ENCODE measurements around the gene SYCE3.
A peak's percentile ranks its signal among the peaks of the same experiment; 100 is the strongest.

SYCE3 gene

DNA sequence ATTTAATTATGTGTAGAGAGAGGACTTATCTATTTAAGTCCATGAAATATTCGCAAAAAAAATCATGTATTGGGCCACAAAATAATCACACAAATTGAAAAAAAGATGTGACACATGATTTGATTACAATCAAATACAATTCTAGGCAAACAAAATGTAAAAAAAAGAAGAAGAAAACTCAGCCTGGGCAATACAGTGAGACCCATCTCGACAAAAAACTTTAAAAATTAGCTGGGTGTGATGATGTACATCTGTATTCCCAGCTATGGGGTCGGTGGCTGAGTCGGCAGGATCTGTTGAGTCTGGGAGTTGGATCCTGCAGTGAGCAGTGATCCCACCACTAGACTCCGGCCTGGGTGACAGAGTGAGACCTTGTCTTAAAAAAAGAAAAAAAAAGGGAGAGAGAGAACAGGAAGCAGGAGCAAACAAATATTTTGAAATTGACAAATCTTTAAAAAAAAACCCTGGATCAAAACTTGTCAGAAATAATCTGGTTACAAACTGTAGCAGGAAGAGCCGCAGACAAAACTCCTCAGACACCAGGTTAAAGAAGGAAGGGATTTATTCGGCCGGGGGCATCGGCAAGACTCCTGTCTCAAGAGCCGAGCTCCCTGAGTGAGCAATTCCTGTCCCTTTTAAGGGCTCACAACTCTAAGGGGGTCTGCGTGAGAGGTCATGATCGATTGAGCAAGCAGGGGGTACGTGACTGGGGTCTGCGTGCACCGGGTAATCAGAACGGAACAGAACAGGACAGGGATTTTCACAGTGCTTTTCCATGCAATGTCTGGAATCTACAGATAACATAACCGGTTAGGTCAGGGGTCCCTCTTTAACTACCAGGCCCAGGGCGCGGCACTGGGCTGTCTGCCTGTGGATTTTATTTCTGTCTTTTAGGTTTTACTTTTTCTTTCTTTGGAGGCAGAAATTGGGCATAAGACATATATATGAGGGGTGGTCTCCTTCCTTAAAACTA, 29.6 kb downstream of the SYCE3 start:
- DNase-seq (ENCODE audit: extremely low read depth in 1 of 2, low read depth in 1 of 2), result no peak

GRCh38 chr22:50531962-50532674, 30.6 kb downstream of the SYCE3 start:
- DNase-seq (ENCODE audit: extremely low read depth in 1 of 2, low read depth in 1 of 2), result no peak

DNA sequence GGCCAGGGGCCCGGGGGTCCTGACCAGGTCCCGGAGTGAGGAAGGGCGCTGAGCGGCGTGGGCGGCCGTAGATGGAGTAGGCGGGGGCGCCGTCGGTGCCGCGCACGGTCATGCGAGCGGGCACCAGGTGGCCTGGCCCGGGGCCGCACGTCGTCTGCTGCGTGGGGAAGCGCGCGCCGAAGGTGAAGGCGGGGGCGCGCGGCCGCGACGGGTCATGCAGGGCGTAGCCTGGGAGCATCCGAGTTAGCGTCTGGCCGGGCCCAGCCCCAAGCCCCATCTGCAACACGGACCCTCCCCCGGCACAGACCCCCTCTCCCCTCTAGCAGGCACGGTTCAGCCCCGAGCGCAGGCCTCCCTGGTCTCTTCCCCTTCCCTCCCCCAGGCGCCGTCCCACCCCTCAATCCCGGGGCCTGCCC, 31.2 kb downstream of the SYCE3 start:
- DNase-seq (ENCODE audit: extremely low read depth in 1 of 2, low read depth in 1 of 2), result no peak

- DNase-seq (ENCODE audit: extremely low read depth in 1 of 2, low read depth in 1 of 2), result peak; percentile 74 to 87
Measured at GRCh38 chr22:50530877-50531545, 31.7 kb downstream of the SYCE3 start.

DNA sequence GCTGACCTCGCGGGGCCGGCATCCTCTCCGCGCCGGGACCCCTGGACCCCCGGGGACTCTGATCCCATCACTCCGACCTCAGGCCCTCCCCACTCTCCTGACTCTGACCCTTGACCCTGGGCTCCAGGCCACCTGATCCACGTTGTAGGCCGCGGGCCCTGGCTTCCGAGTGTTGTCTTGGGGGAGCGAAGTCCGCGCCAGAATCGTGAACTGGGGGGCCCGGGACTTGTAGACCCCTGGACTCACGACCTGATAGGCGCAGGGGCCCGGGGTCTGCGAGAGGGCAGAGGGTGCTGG, 32.2 kb downstream of the SYCE3 start:
- DNase-seq (ENCODE audit: extremely low read depth in 1 of 2, low read depth in 1 of 2), result no peak

DNA sequence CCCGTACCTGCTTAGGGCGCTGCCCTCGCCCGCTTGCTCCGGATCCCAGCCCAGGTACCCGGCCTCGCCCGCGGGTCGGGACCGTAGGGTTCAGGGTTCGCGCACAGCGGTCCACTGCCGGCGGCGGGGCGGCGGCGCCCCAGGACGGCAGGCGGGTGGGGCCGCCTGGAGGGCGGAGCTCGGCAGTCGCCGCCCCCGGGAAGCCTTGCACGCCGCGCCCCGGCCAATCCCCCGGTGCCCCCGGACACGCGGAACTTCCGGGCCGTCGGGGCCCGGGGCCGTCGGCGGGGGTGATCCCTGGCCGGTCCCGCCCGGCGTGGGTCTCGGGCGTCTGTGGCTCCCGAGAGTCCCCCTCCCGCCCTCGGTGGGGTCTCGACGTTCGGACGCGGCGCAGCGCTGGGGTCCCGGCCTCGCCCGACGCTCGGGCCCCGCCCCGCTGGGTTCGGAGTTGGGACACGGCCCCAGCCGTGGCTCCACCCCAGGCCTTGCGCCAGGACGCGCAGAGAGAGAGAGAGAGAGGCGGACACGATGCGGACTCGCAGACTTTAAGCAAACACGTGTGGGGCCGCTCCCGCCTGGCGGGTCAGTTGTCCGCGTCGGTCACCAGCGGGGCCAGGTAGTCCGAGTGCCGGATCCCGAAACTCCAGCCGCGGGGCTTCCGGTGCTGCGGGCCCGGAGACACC, 32.7 kb downstream of the SYCE3 start, which contains the start of gene TYMP:
TYMP (minus strand) TSS at position 116 of the 683 bp plus-strand sequence. CDS start 303 bp downstream, outside the sequence.
- DNase-seq (ENCODE audit: extremely low read depth in 1 of 2, low read depth in 1 of 2), result no peak

- no peak for DNase-seq (ENCODE audit: extremely low read depth in 1 of 2, low read depth in 1 of 2)
Measured at GRCh38 chr22:50529416-50529896, 33.3 kb downstream of the SYCE3 start.

GRCh38 chr22:50528682-50529415, 33.9 kb downstream of the SYCE3 start:
- no peak for DNase-seq (ENCODE audit: extremely low read depth in 1 of 2, low read depth in 1 of 2)

DNA sequence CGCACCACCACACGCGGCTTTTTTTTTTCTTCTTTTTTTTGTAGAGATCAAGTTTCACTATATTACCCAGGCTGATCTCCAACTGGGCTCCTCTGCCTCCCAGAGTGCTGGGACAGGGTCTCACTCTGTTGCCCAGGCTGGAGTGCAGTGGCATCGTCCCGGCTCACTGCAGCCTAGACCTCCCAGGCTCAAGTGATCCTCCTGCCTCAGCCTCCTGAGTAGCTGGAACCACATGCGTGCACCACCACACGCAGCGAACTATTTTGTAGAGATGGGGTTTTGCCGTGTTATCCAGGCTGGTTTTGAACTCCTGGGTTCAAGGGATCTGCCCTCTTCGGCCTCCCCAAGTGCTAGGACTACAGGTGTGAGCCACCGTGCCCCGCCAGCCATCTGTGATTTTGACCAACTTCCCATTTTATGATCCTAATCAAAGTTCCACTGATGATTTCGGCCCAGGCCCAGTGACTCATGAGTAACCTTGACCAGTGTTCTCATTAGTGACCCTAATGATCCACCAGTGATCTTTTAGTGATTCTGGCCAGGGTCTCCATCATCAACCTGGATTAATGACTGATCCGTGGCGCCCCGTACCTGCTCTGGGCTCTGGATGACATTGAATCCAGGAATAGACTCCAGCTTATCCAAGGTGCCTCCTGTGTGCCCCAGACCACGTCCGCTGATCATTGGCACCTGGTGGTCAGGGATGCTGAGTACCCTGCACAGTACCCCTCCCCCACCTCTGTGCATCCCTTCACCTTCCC, 34.6 kb downstream of the SYCE3 start:
- DNase-seq (ENCODE audit: extremely low read depth in 1 of 2, low read depth in 1 of 2), result no peak

GRCh38 chr22:50526834-50527801, 35.6 kb downstream of the SYCE3 start:
- no peak for DNase-seq (ENCODE audit: extremely low read depth in 1 of 2, low read depth in 1 of 2)

GRCh38 chr22:50526108-50526833, 36.4 kb downstream of the SYCE3 start:
- DNase-seq (ENCODE audit: extremely low read depth in 1 of 2, low read depth in 1 of 2), result peak in 1 of 2 donors; percentile 78

DNA sequence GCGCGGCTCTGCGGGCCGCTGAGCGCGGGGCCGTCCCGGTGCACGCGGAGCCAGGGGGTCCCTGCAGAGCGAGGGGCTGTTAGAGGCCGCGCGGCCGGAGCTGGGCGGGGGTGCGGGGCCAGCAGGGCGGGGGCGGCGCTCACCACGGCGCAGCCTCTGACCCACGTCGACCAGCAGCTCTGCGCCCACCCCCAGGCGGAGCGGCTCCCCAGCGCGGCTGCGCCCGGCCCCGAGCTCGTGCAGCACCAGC, 36.9 kb downstream of the SYCE3 start:
- DNase-seq (ENCODE audit: extremely low read depth in 1 of 2, low read depth in 1 of 2), result no peak

DNA sequence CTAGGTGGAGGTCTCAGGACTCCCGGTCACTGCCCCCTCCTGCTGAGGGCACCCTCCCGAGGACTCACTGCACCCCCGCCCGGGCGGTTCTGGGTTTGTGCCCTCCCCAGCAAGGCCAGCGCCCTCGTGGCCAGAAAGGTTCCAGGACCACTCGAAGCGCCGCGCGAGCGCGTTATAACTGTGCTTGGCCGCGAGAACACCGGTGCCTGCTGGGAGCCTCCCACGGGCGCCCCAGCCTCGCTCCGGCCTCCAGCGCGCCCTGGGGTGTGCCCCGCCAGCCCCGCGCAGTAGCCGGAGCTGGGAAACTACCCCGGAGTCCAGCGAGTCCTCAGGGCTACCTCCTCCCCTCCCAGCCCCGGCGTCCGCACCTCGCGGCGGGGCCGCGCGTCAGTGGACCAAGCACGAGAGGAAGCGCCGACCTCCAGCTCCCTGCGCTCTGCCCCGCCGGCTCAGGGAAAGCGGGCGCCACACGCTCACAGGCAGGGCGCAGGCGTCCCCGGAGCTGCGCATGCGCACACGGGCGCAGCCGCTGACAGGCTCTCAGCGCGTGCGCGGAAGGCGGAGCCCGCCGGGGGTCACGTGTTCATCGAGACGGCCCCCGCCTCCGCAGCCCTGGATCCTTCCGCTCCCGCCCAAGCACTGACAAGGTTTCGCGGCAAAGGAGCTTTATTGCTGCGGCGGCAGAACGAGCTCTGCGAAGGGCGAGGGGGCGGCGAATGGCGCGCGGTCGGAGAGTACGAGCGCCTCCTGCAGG, 37.4 kb downstream of the SYCE3 start, which contains the start of gene SCO2:
SCO2 (minus strand) TSS at position 495 of the 754 bp plus-strand sequence. CDS start 1,187 bp downstream, outside the sequence.
- DNase-seq (ENCODE audit: extremely low read depth in 1 of 2, low read depth in 1 of 2), result peak; percentile 95 to 96

DNA sequence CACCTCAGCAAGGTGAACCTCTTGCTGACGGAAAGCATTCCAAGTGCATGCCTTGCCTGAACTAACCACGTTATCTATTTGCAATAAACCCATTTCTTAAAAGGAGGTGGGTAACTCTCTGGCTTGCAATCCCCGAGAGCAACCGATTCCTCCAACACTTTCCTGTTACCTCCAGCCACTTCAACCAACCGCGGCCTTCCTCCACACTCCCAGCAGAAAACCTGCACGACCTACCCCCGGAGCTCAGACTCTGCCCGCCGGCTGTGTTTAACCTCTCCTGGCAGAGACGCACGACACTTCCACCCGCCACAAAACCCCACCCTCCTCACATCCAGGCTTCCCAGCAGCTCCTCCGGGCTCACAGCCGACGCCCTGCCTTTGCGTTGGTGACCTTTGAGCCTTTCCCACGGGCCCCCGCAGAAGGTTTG, 38.0 kb downstream of the SYCE3 start:
- DNase-seq (ENCODE audit: extremely low read depth in 1 of 2, low read depth in 1 of 2), result no peak

DNA sequence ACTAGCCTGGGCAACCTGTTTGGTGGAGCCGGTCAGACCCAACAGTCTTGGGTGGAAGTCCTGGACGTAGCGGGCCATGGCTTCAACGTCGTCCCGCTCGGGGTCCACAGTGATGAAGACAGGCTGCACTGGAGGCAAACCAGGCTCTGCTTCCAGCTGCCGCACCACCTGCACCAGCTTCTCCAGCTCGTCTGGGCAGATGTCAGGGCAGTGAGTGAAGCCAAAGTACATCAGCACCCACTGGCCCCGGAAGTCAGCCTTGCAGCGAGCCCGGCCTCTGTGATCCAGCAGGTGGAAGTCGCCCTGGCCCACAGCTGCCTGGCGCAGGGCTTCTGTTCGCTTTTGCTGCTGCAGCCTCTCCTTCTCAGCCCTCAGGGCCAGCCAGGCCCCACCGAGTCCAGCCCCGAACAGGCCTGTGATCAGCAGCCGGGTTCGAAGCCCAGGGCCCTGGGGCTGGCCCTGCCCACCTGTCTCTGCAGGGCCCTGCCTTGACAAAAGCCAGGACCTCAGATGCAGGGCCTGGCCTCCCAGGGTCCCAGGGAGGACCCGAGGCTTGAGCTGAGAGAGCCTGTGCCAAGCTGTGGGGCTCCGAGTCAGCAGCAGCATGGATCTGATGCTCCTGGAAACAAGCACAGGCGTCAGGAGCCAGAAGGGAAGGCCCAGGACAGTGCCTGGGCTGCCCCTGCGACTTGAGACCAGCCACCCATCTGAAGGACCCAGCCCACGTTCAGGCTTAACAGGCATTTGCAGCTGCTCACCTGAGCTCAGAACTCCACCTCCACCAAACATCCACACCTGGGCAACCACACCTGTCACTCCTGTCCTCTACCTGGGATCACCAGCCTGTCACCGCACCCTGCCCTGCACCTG, 38.7 kb downstream of the SYCE3 start:
- DNase-seq (ENCODE audit: extremely low read depth in 1 of 2, low read depth in 1 of 2), result no peak

DNA sequence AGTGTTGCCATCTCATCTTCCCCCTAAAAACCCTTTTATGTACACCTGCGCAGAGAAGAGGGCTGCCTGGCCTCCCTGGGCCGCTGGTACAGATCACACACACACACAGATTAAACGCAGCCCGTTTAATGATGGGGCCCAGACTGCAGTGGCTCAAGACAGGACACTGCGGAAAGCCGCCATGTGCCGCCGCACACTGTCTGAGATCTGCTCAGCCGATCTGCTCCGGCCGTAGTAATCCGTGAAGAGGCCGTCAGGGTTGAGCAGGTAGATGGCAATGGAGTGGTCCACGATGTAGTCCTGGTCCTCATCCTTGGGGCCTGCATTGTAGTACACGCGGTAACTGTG, 39.3 kb downstream of the SYCE3 start:
- DNase-seq (ENCODE audit: extremely low read depth in 1 of 2, low read depth in 1 of 2), result no peak

Measured in stimulated activated CD8-positive, alpha-beta memory T cell treated with anti-CD3 and anti-CD28 coated beads, Interleukin-7, amount 100 ng/mL, for 48 hours (primary cell).